ENCODE results near the gene TP53I13. TPM values are rescaled to one million over a fixed set of nuclear protein-coding genes. Genes with fewer than 3 reads are reported as not detected.
A peak's percentile ranks its signal among the peaks of the same experiment; 100 is the strongest.

Gene TP53I13
- total and polyA plus RNA-seq, 4 donors = 24.2 to 126 (median 61.4) TPM

DNA sequence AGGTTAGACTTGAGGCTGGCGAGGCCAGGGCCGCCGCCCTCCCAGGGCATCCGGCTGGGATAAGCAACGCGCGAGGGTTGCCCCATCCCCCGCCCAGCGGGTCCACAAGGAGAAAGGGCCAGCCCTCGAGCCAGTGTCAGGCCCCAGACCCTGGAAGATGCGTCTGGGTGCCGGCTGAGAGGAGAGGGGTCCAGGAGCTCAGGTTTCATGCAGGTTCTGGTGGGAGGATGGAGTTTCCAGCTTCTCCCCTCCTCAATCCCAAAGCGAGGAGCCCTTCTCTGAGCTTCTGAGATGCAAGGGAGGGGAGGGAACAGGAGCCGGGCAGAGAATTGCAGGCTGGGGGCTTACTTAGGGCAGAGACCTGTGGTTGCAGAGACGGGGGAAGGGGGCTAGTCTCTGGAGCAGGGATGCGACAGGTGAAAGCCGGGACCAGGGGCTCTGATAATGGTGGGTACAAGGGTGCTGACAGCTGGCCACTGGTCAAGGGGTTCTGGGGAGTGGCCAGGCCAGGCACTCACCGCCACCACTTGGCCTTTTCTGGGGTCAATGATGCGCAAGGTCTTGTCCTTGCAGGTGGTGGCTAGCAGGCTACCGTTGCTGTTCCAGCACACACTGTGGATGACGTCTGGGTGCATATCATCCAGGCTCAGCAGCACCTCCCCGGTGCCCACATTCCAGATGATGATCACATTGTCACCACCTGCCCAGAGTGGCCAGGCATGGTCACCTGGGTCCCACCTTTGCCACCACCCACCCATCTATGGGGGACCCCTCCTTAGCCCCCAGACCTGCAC lies 50.0 kb downstream of the TP53I13 start:
- ATAC-seq (ENCODE audit: insufficient read depth, low FRiP score) = no peak
- peaks cover 0 to 54% (median 49%) of the 10 kb centered on the region in 3 donors for H3K27me3 ChIP-seq (ENCODE audit: control insufficient read depth in 3 of 3, insufficient read depth in 3 of 3, low read length in 2 of 3)
- no peak overlapping the region for H3K9ac ChIP-seq (ENCODE audit: insufficient read depth in 1 of 2, low read length in 2 of 2)
- TF ChIP-seq CTCF (IDR thresholded peaks at IDR 0.05; ENCODE audit: control extremely low read depth, extremely low read depth) = no peak
- H3K4me1 ChIP-seq (ENCODE audit: control insufficient read depth in 5 of 5, insufficient read depth in 5 of 5, low read length in 5 of 5) = peaks cover 0 to 51% (median 38%) of the 10 kb centered on the region in 5 donors
- peaks cover 0 to 3% (median 0%) of the 10 kb centered on the region in 4 donors for H3K9me3 ChIP-seq (ENCODE audit: control insufficient read depth in 4 of 4, insufficient read depth in 3 of 4, low read length in 3 of 4)
- H3K27ac ChIP-seq (ENCODE audit: low read depth in 1 of 2, low read length in 1 of 2) = peak overlapping the region in 1 of 2 donors; percentile 29
- no peaks in the 10 kb centered on the region for H3K36me3 ChIP-seq (ENCODE audit: control insufficient read depth in 4 of 4, insufficient read depth in 4 of 4, low read length in 4 of 4)
- H3K4me3 ChIP-seq = no peak overlapping the region
- DNase-seq = no peak
- WGBS, 2 donors = 45 to 50% methylated on average over 21 to 22 of the region's 22 CpGs

- H3K27me3 ChIP-seq (ENCODE audit: control insufficient read depth in 3 of 3, insufficient read depth in 3 of 3, low read length in 2 of 3) = peaks cover 0 to 54% (median 48%) of the 10 kb centered on the region in 3 donors
- H3K27ac ChIP-seq (ENCODE audit: low read depth in 1 of 2, low read length in 1 of 2) = peak overlapping the region in 1 of 2 donors; percentile 93
- no peaks in the 10 kb centered on the region for H3K36me3 ChIP-seq (ENCODE audit: control insufficient read depth in 4 of 4, insufficient read depth in 4 of 4, low read length in 4 of 4)
- H3K9ac ChIP-seq (ENCODE audit: insufficient read depth in 1 of 2, low read length in 2 of 2) = no peak overlapping the region
- no peak for TF ChIP-seq CTCF (IDR thresholded peaks at IDR 0.05; ENCODE audit: control extremely low read depth, extremely low read depth)
- peaks cover 0 to 45% (median 31%) of the 10 kb centered on the region in 5 donors for H3K4me1 ChIP-seq (ENCODE audit: control insufficient read depth in 5 of 5, insufficient read depth in 5 of 5, low read length in 5 of 5)
- H3K4me3 ChIP-seq = no peak overlapping the region
- peaks cover 0 to 3% (median 0%) of the 10 kb centered on the region in 4 donors for H3K9me3 ChIP-seq (ENCODE audit: control insufficient read depth in 4 of 4, insufficient read depth in 3 of 4, low read length in 3 of 4)
- DNase-seq = peak in 2 of 3 donors; percentile 28 to 48
- ATAC-seq (ENCODE audit: insufficient read depth, low FRiP score) = no peak
Observed at GRCh38 chr17:29619251-29619650, 50.8 kb downstream of the TP53I13 start.

DNA sequence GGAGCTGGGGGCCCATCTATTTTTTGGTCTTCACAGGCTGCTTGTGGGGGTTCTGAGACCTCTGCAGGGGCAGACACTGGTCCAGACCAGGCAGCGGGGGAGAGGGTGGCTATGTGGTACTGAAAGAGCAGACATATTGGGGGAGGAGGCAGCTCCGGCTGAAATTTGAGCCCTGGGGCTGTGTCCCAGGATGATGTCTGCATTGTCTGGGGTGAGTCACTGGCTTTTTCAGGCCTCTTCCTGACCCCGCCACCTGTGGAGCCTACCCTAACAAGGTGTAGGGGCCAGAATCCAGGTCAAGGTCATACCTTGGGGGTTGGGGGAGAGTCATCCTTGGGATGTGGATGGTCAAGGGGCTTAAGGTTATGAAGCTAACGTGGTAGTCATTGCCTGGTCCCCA lies 51.8 kb downstream of the TP53I13 start:
- Histone ChIP-seq H3K27ac (ENCODE audit: low read depth in 1 of 2, low read length in 1 of 2) (peak overlapping the region in 1 of 2 donors; percentile 93), H3K36me3 (ENCODE audit: control insufficient read depth in 4 of 4, insufficient read depth in 4 of 4, low read length in 4 of 4) (peaks cover 0 to 3% (median 0%) of the 10 kb centered on the region in 4 donors), H3K27me3 (ENCODE audit: control insufficient read depth in 3 of 3, insufficient read depth in 3 of 3, low read length in 2 of 3) (peaks cover 0 to 53% (median 48%) of the 10 kb centered on the region in 3 donors), H3K4me3 (no peak overlapping the region), H3K9me3 (ENCODE audit: control insufficient read depth in 4 of 4, insufficient read depth in 3 of 4, low read length in 3 of 4) (peaks cover 0 to 3% (median 0%) of the 10 kb centered on the region in 4 donors), H3K4me1 (ENCODE audit: control insufficient read depth in 5 of 5, insufficient read depth in 5 of 5, low read length in 5 of 5) (peaks cover 0 to 40% (median 25%) of the 10 kb centered on the region in 5 donors), H3K9ac (ENCODE audit: insufficient read depth in 1 of 2, low read length in 2 of 2) (no peak overlapping the region)
- 92 to 93% methylated on average over 4 of the region's 4 CpGs for WGBS, 2 donors
- TF ChIP-seq CTCF (IDR thresholded peaks at IDR 0.05; ENCODE audit: control extremely low read depth, extremely low read depth) = no peak
- DNase-seq = no peak
- ATAC-seq (ENCODE audit: insufficient read depth, low FRiP score) = no peak

Data from lung (tissue), 12 donors.